GM12801 (cell line): ENCODE data around the gene WNT2.

Experiments
- CTCF ChIP-seq: IDR thresholded peaks from one replicate; pipeline ENCODE4 v1.5.1; 2011; ENCODE audit warnings: control low read depth; ENCODE audit not compliant: insufficient read length; ENCODE audit errors: extremely low read depth

WNT2 gene

DNA sequence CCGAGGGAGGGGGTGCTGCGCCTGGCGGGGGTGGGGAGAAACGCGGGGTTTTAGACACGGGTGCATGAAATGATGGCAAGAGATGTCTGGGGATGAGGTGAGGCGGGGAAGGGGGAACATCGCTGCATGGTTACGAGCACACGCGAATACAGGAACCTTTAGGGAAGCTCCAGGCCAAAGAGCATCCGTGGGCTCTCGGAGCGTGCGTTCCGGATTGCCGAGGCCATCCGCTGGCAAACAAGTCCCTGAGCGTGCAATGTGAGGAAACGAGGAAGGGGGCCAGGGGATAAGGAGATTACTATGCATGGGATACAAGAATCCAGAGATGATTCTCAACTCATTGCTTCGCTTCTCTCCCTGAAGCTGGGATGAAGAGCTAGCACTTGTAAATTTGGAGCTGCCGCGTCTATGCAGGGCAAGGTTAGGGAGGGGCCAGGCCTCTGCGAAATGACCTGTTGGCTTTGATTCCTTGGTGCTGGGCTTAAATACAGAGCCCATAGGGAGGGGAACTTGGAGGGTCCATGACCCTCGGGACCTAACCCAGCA is 520 bp upstream of the WNT2 start:
- no peak for TF ChIP-seq CTCF

DNA sequence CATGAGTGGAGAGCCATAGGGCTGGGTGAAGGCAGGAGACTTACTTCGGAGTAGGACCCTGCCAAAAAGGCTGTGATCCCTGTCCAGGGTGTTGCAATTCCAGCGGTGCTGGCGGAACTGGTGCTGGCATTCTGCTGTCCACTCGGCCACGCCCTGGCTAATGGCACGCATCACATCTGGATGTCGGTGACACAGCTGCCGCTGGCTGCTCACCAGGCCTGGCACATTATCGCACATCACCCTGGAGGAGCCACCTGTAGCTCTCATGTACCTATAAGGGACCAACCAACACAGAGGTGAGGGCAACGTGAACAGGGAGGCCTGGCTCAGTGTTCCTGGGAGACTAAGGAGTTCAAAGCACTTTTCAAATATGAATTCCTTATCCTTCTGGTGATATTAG is 2.3 kb downstream of the WNT2 start:
- TF ChIP-seq CTCF, result no peak

GRCh38 chr7:117319181-117319580 is 3.7 kb downstream of the WNT2 start:
- TF ChIP-seq CTCF, result no peak

GRCh38 chr7:117313582-117313981 is 9.3 kb downstream of the WNT2 start:
- no peak for TF ChIP-seq CTCF

- no peak for TF ChIP-seq CTCF
Measured at GRCh38 chr7:117312593-117313580, 10.0 kb downstream of the WNT2 start.

- TF ChIP-seq CTCF, result no peak
Measured at GRCh38 chr7:117308891-117309290, 14.0 kb downstream of the WNT2 start.

- no peak for TF ChIP-seq CTCF
Measured at GRCh38 chr7:117302396-117302795, 20.5 kb downstream of the WNT2 start.
